Activated T-cell treated with anti-CD3 and anti-CD28 coated beads, Interleukin-2, amount 50 U/mL, for 48 hours (primary cell): Measurements from ENCODE around the gene PLCXD3.
"Not testable (repeated sequence)": the region's sequence is repeated elsewhere in the genome, so short reads cannot be mapped to it uniquely, and the experiment has no call there.

Experiments
- DNase-seq, 2 experiments: peaks; one replicate each; pipeline ENCODE4 v3.0.0-alpha.2; 2020

PLCXD3 gene, protein sequence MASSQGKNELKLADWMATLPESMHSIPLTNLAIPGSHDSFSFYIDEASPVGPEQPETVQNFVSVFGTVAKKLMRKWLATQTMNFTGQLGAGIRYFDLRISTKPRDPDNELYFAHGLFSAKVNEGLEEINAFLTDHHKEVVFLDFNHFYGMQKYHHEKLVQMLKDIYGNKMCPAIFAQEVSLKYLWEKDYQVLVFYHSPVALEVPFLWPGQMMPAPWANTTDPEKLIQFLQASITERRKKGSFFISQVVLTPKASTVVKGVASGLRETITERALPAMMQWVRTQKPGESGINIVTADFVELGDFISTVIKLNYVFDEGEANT

DNA sequence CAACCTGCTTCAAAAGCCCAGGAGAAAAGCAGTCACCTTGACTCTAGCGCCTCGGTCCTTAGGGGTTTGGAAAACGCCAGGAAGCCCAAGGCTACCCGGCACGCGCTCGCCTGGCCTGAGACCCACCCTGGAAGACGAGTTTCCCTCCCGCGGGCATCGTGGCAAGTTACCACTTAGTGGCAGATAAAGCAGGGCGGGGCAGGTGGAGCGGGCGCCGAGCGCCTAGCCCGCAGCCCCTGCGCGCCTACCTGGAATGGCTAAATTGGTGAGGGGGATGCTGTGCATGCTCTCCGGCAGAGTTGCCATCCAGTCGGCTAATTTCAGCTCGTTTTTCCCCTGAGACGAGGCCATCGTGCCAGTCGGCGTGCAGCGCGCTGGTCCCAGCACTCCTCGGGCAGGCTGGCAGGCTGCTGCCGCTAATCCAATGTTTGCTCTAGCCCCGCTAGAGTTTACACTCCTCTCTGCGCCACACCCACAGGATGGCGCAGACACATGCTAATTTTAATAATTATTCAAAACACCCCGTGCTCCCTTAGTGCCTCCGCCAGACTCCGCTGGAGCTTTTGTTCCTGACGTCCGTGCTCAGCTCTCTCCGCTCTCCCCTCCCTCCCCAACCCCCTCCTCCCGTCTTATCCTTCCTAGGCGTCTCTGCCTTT, at the start of gene PLCXD3:
TSS of gene PLCXD3 (minus strand) at position 426 of the 656 bp plus-strand sequence. CDS start at position 351, 75 bp downstream.
- no peak for DNase-seq

DNA sequence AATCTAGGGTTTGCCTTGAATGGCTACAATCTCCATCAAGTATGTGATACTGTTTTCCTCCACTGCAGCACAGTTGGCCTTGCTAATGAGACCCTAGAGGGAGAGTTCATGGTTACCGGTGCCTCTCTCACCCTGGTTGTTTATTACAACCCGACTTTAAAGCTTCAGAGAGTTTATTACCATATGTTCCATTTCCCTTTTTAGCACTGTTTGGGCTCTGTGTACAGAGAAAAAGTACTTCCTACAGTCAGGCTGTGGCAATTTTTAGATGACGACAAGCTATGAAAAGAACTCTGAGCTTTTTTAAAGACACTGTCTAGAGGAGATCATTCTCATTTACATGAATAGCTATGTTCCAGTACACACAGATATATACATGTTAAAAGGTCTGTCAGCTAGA, 48.8 kb upstream of the PLCXD3 start:
- no peak for DNase-seq

DNA sequence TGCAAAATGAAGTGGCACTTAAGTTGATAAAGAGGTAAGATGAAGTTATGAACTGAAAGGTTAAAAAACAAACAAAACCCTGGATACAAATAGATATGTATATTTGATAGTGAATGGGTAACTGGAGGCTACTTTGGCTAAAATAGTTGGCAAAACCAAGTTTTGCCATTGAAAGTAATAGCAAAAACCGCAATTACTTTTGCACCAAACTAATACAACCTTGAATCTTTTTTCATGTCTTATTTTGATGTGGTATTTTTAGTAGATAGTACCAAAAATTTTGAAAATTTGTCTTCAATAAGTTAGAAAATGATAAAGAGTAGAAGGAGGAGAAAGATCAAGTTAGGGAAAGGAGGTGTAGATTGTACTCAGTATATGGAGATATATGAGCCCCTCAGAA, 47.9 kb upstream of the PLCXD3 start:
- DNase-seq, result no peak

DNA sequence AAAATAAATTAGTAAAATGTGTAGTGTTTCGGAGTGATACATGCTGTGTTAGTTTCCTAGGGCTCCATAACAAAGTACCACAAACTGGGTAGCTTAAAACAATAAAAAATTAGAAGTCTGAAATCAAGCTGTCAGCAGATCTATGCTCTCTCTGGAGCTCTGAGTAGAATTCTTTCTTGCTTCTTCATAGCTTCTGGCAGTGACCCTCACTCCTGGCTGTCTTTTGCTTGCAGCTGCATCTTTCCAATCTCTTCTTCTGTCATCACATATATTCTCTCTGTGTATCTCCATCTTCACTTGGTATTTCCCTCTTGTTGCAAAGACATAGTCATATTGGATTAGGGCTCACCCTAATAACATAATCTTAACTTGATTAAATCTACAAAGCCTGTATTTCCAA, 37.6 kb upstream of the PLCXD3 start:
- DNase-seq, result no peak

DNA sequence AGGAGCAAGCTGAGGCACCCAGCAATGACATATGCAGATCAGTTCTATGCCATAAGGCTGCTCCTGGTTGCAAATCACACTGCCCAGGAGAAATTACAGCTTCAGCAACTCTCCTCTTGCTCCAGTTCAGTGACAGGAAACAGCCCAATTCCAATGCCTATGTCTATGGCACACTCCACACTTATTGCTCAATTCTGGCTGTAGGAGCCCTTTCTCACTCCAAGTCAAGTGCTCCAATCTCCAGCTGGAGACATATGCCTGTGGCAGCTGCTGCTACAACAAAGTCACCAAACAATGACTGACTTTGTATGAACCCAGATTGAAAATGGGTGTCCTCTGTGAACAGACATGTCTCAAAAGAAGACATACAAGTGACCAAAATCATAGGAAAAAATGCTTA, 31.8 kb upstream of the PLCXD3 start:
- DNase-seq, result no peak

DNA sequence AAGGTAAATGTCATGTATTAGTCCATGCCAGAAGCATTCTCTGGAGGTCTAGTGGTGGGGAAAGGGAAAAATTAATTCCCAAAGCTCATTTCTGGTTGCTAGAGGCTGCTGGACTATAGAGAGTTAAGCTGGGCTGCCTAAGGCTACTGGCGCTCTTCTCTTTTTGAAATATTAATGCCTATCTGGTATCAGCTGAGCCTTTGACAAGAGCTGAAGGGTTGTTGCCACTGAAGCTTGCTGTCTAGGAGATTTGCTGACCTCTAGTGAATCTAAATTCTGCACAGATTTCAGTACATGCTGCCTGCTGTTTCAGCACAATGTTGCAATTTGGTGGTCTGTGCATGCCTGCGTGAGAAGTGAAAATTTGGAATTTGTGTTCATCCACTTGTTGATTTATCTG, 29.1 kb upstream of the PLCXD3 start:
- DNase-seq, result no peak

DNA sequence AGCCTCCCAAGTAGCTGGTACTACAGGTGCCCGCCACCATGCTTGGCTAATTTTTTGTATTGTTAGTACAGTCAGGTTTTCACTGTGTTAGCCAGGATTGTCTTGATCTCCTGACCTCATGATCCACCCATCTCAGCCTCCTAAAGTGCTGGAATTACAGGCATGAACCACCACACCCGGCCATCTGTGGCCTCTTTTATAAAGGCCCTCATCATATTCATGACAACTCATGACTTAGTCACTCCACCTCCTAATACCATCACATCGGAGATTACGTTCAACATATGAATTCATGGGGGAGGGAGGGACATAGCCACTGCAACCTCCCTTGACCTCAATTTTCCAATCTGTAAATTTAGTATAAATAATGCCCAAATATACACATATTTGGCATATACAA, 27.2 kb upstream of the PLCXD3 start:
- no peak for DNase-seq

DNA sequence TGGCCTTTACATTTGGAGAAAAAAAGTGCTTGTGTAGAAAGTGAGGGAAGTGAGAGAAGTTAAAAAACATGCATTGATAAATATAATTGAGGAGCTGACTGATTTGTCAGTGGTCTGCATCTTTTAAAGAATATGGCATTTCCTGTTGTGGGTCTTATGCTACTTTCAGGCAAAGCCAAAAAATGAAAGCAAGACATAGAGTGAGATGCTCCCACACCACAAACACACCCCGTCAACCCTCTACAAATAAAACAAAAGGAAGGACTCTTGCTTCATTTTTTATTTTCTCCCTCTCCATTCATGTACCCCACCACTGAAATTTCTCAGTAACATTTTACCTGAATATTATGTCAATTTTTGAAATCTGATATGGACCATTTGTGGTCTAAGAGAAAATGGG, 22.1 kb upstream of the PLCXD3 start:
- DNase-seq, result no peak

DNA sequence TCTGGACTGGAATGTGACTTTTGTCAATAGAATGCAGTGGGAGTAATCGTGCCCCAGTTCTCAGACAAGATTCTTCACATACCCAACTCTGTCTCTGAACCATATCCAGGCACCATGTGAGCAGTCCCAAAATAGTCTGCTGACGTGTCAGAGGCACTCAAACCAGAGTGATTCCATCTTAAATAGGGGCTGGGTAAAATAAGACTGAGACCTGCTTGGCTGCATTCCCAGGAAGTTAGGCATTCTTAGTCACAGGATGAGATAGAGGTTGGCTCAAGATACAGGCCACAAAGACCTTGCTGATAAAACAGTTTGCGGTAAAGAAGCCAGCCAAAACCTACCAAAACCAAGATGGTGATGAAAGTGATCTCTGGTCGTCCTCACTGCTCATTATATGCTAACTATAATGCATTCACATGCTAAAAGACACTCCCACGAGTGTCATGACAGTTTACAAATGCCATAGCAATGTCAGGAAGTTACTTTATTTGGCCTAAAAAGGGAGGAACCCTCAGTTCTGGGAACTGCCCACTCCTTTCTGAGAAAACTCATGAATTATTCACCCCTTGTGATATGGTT, 16.9 kb upstream of the PLCXD3 start:
- DNase-seq, result no peak

DNA sequence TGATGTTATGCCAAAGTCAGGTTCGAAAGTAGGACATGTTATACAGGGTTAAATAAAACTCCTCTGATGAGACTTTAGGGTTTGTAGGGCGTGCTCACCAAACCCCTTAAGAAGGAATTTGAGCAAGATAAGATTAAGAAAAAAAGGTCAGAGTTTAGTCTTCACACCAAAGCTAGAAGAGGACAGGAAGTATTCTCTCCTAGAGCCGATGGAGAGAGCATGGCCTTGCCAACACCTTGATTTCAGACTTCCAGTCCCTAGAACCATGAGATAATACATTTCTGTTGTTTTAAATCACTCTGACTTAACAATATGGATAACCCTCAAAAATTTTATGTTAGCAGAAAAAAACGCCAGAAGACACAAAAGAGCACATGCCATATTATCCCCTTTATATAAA, 16.3 kb upstream of the PLCXD3 start:
- no peak for DNase-seq

DNA sequence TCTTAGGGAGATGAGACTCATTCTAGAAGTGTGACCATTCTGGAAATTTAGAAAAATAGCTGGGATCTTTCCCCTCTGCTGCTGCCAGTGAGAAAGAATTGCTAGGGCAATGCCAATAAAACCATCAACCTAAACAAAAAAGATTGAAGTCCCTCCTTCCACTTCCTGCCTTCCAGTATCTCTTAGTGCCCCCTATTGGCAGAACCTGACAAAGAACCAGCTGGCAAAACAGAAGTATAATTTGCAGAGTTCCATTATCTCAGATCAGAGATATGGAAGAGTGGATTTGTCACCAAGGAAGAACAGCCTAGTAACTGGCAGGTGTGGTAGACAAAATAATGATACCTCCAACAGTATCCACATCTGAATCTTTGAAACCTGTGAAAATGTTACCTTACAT, 13.8 kb upstream of the PLCXD3 start:
- no peak for DNase-seq

DNA sequence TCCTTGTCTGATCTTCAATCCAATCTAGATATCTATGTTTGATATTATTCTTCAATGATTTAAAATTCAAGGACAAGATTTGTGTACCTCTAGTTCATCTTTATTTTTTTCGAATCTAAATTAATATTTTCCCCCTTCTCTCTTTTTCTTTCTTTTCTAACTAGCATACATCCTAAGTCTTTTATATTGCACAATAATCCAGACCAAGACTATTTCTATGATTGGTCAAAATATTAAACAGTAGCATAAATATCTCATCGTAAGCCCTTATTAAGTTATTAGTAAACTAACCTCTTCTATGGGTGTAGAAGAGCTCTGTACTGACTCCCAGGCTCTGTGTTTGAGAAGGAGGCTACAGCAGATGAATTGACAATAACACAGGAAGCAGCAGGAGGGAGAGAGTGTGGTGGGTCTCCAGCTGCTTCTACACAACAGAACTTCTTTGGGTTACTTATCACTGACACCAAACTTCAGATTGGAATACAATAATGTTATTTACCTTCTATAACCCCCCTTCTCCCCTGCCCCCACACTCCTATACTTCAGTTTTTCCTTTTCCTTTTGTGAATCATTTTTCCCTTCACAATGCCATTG, 11.9 kb upstream of the PLCXD3 start:
- no peak for DNase-seq

DNA sequence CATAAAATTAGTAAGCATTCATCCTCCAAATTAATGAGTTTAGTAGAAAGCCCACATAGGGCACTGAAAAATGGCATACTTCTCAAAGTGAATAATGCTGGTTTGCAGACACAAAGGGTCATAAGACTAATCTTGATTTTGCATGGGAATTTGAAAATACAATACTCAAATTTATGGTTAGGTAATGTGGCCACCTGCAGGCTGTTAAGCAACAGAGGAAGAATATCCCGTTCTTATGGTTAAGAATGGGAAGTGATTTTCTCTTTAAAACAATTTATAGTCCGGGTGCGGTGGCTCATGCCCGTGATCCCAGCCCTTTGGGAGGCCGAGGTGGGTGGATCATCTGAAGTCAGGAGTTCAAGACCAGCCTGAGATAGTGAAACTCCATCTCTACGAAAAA, 9.4 kb upstream of the PLCXD3 start:
- DNase-seq, result no peak

DNA sequence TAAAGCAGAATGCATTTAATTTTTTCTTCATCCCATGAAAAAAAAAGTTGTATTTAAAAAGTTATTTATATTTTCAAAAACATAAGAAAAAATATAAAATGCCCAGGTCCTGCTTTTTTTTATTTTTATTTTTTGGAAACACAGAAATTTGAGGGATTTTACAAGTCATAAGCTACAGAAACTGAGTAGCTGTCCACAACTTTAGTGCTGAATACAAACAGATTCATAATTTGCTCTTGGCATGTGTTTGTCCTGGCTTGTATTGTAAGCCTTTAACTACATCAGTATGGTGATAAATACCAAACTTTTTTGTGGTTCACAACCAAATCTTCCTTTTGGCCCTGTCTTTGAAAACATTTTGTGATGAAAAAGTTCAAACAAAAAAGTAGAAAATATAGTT, 7.5 kb upstream of the PLCXD3 start:
- DNase-seq, result no peak

DNA sequence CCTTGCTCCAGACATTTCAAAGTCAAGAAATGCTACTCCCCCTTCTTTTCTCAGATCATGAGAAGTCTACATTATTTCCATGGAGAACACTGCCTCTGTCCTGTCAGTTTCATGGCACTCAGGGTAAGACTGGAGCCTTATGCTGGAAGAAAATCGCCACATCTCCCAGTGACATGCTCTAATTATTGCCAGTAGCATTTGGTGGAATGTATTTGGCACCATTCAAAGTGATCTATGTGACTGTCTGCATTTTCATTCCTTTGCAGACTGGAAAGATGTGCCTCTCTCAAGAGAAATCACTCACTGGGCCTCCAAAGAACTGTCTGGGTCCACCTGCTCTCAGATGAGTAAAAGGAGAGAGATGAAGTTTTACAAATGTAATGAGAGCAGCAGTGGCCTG, 840 bp upstream of the PLCXD3 start:
- no peak for DNase-seq

DNA sequence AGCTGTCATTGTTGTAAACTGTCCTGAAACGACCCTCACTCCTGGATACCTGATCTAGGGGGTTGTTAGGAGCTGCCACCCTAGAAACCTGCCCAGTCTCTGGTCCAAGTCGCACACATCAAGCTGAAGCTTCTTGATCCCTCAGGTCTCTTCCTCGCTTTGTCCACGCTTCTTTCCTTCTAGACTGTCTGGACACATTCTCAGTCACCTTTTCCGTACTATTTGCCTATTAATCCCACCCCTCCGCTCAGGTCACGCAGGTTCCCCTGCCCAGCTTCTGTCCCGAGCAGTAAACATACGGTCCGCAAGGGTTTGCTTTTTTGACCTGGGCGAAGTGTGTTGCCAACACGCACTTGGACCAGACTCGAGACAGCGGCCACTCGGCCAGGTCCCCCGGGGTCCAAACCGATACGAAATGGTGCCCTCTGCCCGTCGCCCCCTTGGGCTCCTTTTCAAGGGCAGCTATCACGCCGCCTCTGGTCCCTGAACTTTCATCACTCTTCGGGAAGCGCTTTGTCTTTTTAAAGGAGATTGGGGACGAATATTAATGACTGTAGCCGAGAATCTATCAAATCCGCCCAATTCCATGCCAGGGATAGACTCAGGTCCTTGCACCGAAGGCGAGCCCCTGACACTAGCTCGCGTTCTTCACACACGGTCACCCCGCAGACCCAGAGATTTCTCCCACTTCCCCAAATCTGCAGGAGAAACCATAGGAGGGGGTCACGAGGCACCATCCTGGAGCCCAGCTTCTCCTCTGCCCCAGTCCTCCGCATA, 814 bp downstream of the PLCXD3 start:
- no peak for DNase-seq

DNA sequence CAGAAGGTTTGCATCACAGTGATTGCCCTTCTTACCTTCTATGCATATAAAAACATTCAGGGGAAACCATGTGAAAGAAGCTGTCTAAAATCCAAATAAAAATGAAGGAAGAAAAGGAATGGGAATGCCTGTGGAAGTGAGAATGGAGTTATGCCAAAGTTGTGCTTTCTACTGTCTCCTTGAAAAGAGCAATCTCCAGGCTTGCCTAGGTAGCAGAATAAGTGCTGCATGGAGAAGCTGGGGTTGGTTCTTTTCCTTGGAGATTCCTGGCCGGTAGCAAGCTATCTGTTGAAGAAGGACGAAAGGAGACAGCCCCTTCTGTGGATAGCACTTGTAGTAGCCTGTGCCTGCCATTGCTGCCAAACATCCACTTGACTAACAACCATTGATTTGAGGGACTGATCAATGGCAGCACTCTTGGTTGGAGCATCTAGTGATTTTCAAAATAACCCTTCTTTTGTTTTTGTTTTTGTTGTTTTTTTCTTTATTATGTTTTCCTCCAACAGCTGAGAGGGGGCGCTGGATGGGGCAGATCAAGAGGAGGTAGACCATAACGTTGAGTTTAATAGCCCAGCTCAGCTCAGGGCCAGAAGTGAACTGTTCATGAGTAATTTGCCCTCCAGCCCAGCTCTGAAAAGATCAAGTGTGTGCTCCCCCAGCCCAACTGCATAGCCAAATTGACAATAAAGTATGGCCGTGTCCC, 1.6 kb downstream of the PLCXD3 start:
- DNase-seq, result no peak

DNA sequence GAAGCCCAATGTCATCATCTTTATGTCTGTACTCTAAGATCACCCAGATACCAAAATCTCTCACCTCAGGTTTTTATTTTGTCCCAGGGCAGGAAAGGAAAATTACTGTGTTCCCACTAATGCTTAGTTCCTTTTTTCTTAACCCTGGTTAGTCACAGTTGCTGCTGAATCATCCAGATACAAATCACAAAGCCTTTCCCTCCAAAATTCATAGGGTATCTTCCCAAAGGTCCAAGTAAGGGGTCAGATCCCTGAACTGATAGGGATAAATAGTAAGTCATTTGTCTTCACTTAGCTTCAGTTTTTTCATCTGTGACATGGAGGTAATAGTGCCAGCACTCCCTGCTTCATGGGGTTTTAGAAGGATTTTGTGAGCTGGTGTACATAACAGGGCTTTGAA, 2.2 kb downstream of the PLCXD3 start:
- no peak for DNase-seq

DNA sequence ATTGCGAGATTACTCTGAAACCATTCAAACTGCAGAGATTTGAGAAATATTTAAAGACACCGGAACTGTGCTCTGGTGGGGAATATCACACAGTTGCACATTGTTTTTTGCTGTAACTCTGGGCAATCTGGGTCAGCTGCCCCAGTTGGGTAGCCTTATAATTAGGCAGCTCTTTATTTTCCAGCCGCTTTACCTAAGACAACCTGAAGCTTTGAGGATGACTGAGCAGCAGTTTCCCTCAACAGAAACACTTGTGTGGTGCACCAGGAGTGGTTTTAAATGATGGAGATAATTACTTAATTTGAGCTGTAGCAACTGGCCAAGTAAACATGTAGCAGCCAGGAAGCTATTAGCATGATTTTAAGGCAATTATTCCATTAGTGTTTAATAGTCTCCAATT, 2.9 kb downstream of the PLCXD3 start:
- DNase-seq, result no peak

DNA sequence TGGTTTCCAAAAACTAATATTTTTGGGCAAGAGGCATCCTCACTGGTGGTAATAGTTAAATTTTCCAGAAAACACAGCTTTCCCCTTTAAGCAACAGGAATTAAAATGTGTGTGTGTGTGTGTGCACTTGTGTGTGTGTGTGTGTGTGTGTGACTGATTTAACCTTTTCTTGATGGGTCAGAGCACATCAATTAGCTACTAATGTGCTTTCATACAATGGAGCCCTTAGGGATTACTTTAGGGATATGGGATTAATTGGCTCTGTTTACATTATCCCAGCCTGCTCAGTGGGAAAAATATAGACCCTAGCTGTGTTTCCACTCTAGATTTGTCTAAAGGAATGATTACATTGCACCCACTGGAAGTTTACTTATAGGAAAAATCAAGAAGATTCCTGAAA, 6.5 kb downstream of the PLCXD3 start:
- DNase-seq, result no peak

DNA sequence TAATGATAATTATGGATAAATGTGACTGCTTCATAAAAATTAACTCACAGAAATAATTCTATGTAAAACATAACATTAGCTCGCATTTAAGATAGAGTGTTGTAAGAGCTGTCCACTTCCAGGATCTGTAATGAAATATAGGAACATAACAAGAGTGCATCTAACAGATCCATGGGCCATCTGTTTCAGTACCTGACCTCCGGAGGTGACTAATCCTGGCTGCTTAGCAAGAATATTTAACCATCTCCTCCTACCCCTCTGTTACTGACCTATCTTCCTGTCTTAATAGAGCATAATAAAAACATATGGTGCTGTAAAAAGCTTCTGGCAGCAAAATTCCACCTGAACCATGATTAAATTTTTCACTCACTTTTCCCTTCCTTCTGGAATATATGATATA, 7.1 kb downstream of the PLCXD3 start:
- DNase-seq, result no peak

DNA sequence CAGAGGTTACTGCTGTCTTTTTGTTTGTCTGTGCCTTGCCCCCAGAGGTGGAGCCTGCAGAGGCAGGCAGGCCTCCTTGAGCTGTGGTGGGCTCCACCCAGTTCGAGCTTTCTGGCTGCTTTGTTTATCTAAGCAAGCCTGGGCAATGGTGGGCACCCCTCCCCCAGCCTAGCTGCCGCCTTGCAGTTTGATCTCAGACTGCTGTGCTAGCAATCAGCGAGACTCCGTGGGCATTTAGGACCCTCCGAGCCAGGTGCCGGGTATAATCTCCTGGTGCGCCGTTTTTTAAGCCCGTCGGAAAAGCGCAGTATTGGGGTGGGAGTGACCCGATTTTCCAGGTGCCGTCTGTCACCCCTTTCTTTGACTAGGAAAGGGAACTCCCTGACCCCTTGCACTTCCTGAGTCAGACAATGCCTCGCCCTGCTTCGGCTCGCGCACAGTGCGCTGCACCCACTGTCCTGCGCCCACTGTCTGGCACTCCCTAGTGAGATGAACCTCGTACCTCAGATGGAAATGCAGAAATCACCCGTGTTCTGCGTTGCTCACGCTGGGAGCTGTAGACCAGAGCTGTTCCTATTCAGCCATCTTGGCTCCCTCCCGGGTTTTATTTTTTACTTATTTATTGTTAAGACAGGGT, 16.8 kb downstream of the PLCXD3 start:
- not testable (repeated sequence) for DNase-seq
